Measurements from ENCODE around the gene CDC42BPA. TPM values are rescaled to one million over a fixed set of nuclear protein-coding genes. Genes with fewer than 3 reads are reported as not detected.

The CDC42BPA gene
- total RNA-seq, 2 donors from 2014 or later = 0.87 to 7.3 TPM

DNA sequence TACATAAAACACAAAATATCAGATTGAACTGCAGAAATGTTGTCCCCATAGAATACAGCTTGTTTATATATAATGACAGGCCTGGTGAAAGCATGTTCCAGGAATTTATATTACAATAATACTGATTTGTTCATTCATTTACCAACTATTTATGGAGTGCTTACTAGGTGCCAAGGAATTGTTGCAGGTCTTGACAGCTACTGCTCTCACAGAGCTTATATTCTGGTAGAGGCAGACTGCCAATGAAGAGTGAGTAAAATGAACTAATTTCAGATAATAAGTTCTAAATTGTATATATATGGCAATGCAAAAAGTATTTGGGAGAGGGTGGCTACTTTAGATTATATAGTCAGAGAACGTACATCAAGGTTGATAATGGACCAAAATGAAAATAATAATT lies 226.2 kb downstream of the CDC42BPA start:
- no peaks in the 10 kb centered on the region for H3K9me3 Mint-ChIP-seq
- H3K27ac Mint-ChIP-seq = no peak overlapping the region
- ATAC-seq = no peak
- DNase-seq (ENCODE audit: low spot score in 2 of 2) = no peak
- H3K36me3 Mint-ChIP-seq = no peaks in the 10 kb centered on the region

DNA sequence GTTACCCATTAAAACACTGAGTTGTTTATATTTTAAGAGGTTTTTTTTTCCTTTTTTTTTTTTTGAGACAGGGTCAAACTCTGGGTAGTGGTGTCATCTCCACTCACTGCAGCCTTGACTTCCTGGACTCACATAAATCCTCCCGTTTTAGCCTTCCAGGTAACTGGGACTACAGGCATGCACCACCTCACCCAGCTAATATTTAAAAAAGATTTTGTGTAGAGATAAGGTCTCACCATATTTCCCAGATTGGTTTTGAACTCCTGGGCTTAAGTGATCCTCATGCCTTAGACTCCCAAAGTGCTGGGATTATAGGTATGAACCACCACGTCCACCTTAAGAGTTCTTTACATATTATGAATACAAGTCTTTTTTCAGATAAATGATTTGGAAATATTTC lies 231.7 kb downstream of the CDC42BPA start:
- DNase-seq (ENCODE audit: low spot score in 2 of 2) (no peak), ATAC-seq (no peak)
- Mint-ChIP-seq H3K9me3 (peaks cover 0 to 13% of the 10 kb centered on the region in 2 donors), H3K36me3 (peaks cover 10 to 15% of the 10 kb centered on the region in 2 donors), H3K27ac (no peak overlapping the region)

DNA sequence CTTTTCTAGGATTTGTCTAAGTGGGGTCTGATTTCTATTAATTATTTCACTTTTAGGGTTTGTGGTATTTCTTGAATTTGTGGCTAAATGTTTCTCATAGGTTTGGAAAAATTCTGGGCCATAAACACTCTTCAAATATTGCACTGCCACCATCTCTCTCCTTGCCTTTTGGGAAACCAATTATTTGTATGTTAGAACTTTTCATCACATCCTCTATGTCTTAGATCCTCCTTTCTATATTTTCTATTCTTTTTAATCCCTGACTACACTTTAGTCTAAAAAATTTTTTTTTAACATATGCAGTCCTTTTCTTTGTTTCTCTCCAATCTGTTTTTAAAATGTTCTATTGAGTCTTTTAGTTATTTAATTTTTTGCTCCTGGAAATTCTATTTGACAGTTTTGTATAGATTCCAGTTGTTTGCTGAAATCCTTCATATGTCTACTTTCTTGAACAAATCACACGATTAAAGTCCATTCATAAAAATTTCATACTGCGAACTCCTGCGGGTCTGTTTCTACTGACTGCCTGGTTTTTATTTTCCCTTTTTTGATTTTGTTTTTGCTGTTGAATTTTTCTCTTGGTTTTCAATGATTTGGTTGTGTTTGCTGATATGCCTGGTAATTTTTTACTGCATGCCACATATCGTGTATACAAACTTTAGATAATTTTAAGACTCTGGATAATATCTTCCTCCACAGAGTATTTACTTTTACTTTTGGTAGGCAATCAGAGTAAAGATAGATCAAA lies 235.1 kb downstream of the CDC42BPA start:
- ATAC-seq (no peak), DNase-seq (ENCODE audit: low spot score in 2 of 2) (no peak)
- Mint-ChIP-seq H3K9me3 (peaks cover 0 to 13% of the 10 kb centered on the region in 2 donors), H3K27ac (no peak overlapping the region), H3K36me3 (peaks cover 10 to 15% of the 10 kb centered on the region in 2 donors)

GRCh38 chr1:227077783-227078182 lies 240.5 kb downstream of the CDC42BPA start:
- no peak for ATAC-seq
- H3K36me3 Mint-ChIP-seq = peaks cover under 1 to 2% of the 10 kb centered on the region in 2 donors
- peaks cover 0 to under 1% of the 10 kb centered on the region in 2 donors for H3K9me3 Mint-ChIP-seq
- no peak overlapping the region for H3K27ac Mint-ChIP-seq
- no peak for DNase-seq (ENCODE audit: low spot score in 2 of 2)

- Mint-ChIP-seq H3K36me3 (no peaks in the 10 kb centered on the region), H3K27ac (no peak overlapping the region), H3K9me3 (no peaks in the 10 kb centered on the region)
- ATAC-seq (no peak), DNase-seq (ENCODE audit: low spot score in 2 of 2) (no peak)
These were observed 244.5 kb downstream of the CDC42BPA start for GRCh38 chr1:227073786-227074185.

DNA sequence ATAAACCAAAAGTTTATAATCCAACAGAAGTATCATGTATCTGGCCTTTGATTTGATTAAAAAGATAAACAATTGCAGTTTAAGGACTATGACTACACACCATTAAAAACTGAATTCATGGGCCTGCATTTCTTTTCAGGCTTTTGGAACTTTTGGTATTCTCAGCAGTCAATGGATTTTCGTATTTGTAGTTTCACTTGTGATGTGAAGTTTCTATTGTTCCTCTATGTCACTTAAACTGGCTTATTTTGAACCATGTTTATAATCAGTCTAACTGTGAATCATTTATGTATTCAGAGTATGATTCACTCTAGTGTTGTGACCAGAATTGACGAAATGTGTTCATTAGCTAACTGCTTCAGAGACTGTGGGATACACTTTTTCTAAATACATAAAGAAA lies 245.3 kb downstream of the CDC42BPA start:
- Mint-ChIP-seq H3K27ac (no peak overlapping the region), H3K9me3 (no peaks in the 10 kb centered on the region), H3K36me3 (no peaks in the 10 kb centered on the region)
- ATAC-seq (peak; percentile 40 to 99), DNase-seq (ENCODE audit: low spot score in 2 of 2) (no peak)

DNA sequence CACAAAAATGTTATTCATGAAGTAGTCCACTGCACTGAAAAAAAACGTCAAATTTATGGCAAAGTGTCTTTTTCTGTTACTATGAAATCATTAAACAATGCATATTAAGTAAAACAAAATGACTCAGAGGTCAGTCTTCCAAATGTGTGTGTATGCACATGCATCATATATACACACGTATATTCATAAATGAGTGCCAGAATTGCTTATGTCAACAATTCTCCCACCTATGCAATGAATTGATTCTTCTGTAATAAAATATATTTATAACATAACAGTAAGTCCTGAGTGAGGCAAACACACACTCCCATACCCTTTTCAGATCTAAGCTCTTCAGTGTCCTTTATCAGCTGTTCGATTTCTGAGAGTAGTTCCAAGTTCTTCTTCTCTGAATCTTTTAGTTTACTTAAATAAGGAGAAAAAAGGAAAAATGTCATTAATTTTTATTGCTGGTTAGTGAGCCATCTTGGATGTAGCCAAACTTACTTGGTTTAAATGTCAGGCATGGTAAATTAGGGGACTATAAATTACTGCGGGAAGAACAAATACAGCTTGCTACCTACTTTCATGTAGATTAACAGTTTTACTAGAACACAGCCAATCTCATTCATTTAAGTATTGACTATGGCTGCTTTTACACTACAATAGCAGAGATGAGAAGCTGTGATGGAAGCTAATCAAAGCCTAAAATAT lies 246.3 kb downstream of the CDC42BPA start:
- Mint-ChIP-seq H3K36me3 (no peaks in the 10 kb centered on the region), H3K27ac (no peak overlapping the region), H3K9me3 (no peaks in the 10 kb centered on the region)
- no peak for ATAC-seq
- DNase-seq (ENCODE audit: low spot score in 2 of 2) = no peak

DNA sequence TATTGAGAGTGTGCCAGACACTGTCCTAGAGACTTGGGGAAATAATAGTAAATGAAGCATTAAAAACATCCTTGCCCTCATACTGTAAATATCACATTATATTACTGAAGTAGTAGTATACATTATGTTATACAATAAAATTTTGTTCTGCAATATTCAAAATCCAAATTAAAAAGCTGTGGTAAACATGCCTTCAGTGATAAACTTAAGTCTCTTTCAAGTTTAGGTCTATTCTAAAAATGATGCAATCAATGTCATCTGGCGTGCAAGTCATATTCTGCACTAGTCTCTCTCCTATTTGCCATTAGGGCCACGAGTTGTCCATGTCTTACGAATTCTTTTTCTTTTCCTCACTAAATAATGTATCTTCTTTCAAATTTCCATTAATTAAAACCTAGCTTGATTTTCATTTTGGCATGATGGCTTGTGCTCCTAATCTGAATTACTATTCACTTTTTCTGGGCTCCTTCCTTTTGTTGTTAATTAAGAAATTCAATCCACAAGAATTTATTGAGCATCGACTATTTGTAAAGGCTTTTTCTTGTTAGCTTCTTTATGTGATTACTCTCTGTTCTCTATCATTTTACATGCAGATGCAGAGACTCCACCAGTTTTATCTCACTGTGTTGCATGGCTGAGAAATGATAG lies 247.5 kb downstream of the CDC42BPA start:
- ATAC-seq (no peak), DNase-seq (ENCODE audit: low spot score in 2 of 2) (no peak)
- Mint-ChIP-seq H3K9me3 (no peaks in the 10 kb centered on the region), H3K27ac (no peak overlapping the region), H3K36me3 (no peaks in the 10 kb centered on the region)

DNA sequence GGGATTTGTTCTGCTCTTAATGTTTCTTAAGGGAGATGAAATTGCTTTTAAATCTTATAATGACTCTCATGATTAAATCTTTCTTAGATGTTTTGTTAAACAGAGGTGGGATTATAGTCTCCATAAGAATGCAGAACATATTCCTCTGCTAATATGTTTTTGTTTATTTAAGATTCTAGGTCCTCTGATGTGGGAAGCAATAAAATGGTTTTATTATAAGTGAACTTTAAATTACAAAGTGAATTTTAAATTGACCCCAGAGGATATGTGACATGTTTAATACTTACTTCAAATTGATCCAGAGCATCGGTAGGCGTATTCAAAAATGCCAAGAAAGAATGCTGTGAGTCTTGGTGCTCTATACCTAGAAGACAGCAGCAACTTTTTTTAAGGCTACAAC lies 248.8 kb downstream of the CDC42BPA start:
- ATAC-seq (no peak), DNase-seq (ENCODE audit: low spot score in 2 of 2) (no peak)
- no peaks in the 10 kb centered on the region for H3K9me3 Mint-ChIP-seq
- H3K27ac Mint-ChIP-seq = no peak overlapping the region
- no peaks in the 10 kb centered on the region for H3K36me3 Mint-ChIP-seq

DNA sequence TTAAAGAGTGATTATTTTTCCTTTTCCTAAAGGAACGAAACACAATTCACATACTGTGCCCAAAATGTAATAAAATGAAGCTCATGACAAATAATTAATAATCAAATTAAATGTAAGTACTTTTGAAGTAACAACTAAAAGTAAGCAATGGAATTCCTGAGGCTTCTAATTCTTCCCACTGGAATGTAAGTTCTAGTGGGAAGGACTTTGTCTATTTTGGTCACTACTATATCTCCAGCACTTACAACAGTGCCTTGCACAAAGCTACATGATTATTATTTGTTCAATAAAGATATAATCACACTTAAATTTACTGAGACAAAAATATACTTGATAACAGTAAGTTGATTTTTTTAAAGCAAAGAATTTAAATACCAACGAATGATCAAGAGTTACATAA lies 249.4 kb downstream of the CDC42BPA start:
- DNase-seq (ENCODE audit: low spot score in 2 of 2) (no peak), ATAC-seq (no peak)
- no peaks in the 10 kb centered on the region for H3K36me3 Mint-ChIP-seq

DNA sequence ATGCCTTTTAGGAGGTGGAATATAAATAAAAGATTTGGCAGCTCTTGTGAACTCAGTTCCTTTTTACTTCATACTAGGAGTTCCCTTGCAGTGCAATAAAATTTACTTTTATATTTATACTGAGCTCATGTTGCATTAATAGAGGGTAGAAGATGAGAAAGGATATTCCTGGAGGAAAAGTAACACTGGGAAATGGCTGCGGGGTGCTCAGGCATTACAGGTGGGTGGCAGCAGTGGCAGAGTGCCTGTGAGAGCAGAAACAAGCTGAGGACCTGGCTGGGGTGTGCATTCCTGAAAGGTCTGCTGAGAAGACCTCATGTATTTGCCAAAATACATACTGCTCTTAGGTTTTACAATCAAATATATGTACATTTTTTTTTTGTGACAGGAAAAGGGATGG lies 251.3 kb downstream of the CDC42BPA start:
- ATAC-seq (no peak), DNase-seq (ENCODE audit: low spot score in 2 of 2) (no peak)
- Mint-ChIP-seq H3K36me3 (no peaks in the 10 kb centered on the region), H3K27ac (no peak overlapping the region), H3K9me3 (no peaks in the 10 kb centered on the region)

More for the DNA sequence above, 249.4 kb downstream of the CDC42BPA start:
- Mint-ChIP-seq H3K9me3 (no peaks in the 10 kb centered on the region), H3K27ac (no peak overlapping the region)

DNA sequence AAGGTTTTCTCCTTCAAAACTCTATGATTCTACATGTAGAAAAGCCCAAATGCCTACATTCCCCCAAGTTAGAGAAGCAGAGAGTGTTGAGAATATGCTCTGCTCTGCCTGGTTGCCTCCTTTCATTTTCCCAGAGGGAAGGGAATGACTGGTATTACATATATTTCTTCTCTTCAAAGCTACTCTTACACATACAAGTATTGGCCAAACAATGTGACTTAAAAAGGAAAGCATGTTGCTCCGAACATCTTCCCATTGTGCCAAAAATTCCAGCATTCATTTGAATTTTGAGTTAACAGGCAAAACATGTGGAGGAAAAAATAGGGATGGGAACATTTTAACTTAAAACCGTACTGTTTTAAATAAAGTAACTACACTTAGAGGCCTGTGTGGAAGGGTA lies 253.0 kb downstream of the CDC42BPA start:
- ATAC-seq (no peak), DNase-seq (ENCODE audit: low spot score in 2 of 2) (no peak)
- Mint-ChIP-seq H3K9me3 (peaks cover 0 to 1% of the 10 kb centered on the region in 2 donors), H3K27ac (no peak overlapping the region), H3K36me3 (no peaks in the 10 kb centered on the region)

DNA sequence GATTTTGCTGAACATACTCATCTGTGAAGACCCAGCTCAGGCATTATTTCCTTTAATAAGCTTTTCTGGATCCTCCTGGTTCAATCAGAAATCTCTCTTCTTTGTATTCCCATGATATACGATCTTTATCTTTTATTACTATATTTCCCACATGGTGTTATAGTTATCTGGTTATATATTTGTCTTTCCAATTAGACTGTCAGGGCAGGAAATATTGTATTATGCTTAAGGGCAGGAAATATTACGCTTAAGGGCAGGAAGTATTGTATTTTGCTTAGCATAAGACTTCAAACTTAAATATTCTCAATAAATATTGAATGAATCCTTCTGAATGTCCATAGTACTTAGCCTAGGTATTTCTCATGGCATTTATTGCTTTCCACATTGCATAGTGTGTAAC lies 256.0 kb downstream of the CDC42BPA start:
- DNase-seq (ENCODE audit: low spot score in 2 of 2) = no peak
- Mint-ChIP-seq H3K36me3 (no peaks in the 10 kb centered on the region), H3K9me3 (peaks cover 4 to 5% of the 10 kb centered on the region in 2 donors), H3K27ac (no peak overlapping the region)
- no peak for ATAC-seq

- H3K27ac Mint-ChIP-seq = no peak overlapping the region
- no peak for DNase-seq (ENCODE audit: low spot score in 2 of 2)
- H3K36me3 Mint-ChIP-seq = no peaks in the 10 kb centered on the region
- ATAC-seq = no peak
- peaks cover 4 to 5% of the 10 kb centered on the region in 2 donors for H3K9me3 Mint-ChIP-seq
These were observed 259.2 kb downstream of the CDC42BPA start for GRCh38 chr1:227059076-227059475.

DNA sequence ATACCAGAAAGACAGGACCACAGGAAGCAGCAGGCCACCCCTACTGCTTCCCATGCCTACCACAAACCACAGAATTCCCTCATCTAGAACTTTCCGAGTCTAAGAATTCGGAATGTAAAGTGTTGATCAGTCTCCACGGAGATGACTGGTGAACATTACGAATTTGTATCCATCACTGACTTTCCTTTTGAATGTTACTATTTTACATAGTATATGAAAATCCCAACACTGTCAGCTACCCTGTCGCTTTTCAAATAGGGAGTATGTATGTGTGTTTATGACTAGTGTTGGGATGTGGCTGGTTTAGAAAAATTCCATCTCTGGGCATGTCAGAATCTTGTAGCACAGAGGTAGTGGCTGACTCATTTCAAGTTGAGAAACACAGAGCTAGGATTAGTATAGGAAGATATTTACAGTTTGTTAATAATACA lies 260.0 kb downstream of the CDC42BPA start:
- Mint-ChIP-seq H3K36me3 (no peaks in the 10 kb centered on the region), H3K27ac (no peak overlapping the region), H3K9me3 (peaks cover 4 to 5% of the 10 kb centered on the region in 2 donors)
- DNase-seq (ENCODE audit: low spot score in 2 of 2) (no peak), ATAC-seq (no peak)

DNA sequence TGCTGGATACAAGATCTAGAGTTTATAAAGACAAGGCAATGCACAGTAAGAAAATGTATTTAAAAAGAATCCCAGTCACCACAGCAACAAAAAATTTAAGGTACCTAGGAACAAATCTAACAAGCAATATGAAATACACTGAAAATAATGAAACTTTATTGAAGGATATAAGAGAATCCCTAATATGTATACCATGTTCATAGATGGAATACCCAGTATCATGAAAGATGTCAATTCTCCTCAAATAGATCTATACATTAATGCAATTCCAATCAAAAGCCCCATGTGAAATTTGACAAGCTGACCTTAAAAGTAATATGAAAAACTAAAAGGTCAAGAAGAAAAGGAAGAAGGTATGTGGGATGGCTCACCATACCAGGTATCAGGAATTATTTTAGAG lies 269.0 kb downstream of the CDC42BPA start:
- Mint-ChIP-seq H3K27ac (no peak overlapping the region), H3K36me3 (no peaks in the 10 kb centered on the region), H3K9me3 (peaks cover 0 to 6% of the 10 kb centered on the region in 2 donors)
- no peak for ATAC-seq
- no peak for DNase-seq (ENCODE audit: low spot score in 2 of 2)

DNA sequence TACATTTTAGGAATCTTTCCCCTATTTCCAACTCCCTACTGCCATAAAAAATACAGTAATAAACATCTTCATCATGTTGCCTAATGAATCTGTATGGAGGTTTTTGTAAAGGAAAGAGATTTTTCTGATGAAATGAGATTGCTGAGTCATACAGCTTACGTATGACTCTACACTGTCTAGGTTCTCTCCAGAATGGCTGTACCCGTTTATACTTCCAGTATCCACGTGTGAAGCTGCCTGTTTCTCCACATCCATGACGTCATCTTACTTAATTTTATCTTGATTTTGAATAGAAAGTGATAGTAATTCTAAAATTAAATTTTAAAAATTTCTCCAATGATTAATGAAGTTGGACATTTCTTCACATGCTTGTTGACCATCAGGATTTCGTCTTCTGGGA lies 274.5 kb downstream of the CDC42BPA start:
- ATAC-seq (no peak), DNase-seq (ENCODE audit: low spot score in 2 of 2) (no peak)
- Mint-ChIP-seq H3K27ac (no peak overlapping the region), H3K36me3 (no peaks in the 10 kb centered on the region), H3K9me3 (peaks cover 0 to 6% of the 10 kb centered on the region in 2 donors)
